Occipital lobe (tissue), 2 donors: ENCODE data around the gene ZNHIT3. TPM values are rescaled to one million over a fixed set of nuclear protein-coding genes. Genes with fewer than 3 reads are reported as not detected.
"Not testable (repeated sequence)": the region's sequence is repeated elsewhere in the genome, so short reads cannot be mapped to it uniquely, and the experiment has no call there.

Source experiments
- DNase-seq: peaks from one replicate; lab custom pipeline; 2025; lab: John Stamatoyannopoulos, UW
- total RNA-seq: library from RNA; depleted of rRNA; stranded (reverse); fragments of >200 nt; gene quantifications from one replicate; pipeline ENCODE4 v1.2.3, GENCODE V29; 2014

ZNHIT3 gene
- total RNA-seq: 44.6 TPM

GRCh38 chr17:36486204-36487194 is at the start of gene ZNHIT3:
Gene ZNHIT3, plus strand, starts transcription at chr17:36486681. Its CDS starts 19 bp downstream, at chr17:36486700.
- peak; percentile 87 for DNase-seq

GRCh38 chr17:36441792-36442191 is 44.7 kb upstream of the ZNHIT3 start:
- not testable (repeated sequence) for DNase-seq

GRCh38 chr17:36443777-36444176 is 42.7 kb upstream of the ZNHIT3 start:
- DNase-seq: no peak

GRCh38 chr17:36449997-36450396 is 36.5 kb upstream of the ZNHIT3 start:
- not testable (repeated sequence) for DNase-seq

GRCh38 chr17:36452888-36453287 is 33.6 kb upstream of the ZNHIT3 start:
- not testable (repeated sequence) for DNase-seq

GRCh38 chr17:36457701-36458100 is 28.8 kb upstream of the ZNHIT3 start:
- DNase-seq: not testable (repeated sequence)

GRCh38 chr17:36459045-36459444 is 27.4 kb upstream of the ZNHIT3 start:
- no peak for DNase-seq

- DNase-seq: peak; percentile 28
Measured at GRCh38 chr17:36459601-36460000, 26.9 kb upstream of the ZNHIT3 start.

GRCh38 chr17:36460265-36460937 is 26.1 kb upstream of the ZNHIT3 start:
- no peak for DNase-seq

- DNase-seq: no peak
Measured at GRCh38 chr17:36461330-36462110, 25.0 kb upstream of the ZNHIT3 start.

- DNase-seq: peak; percentile 27
Measured at GRCh38 chr17:36463916-36464764, 22.3 kb upstream of the ZNHIT3 start.

- DNase-seq: no peak
Measured at GRCh38 chr17:36464765-36465088, 21.8 kb upstream of the ZNHIT3 start.

- peak; percentile 8 for DNase-seq
Measured at GRCh38 chr17:36468903-36469635, 17.4 kb upstream of the ZNHIT3 start.

- DNase-seq: no peak
Measured at GRCh38 chr17:36469733-36470132, 16.7 kb upstream of the ZNHIT3 start.

- DNase-seq: no peak
Measured at GRCh38 chr17:36470499-36470898, 16.0 kb upstream of the ZNHIT3 start.

GRCh38 chr17:36474571-36474970 is 11.9 kb upstream of the ZNHIT3 start:
- DNase-seq: no peak

- peak; percentile 39 for DNase-seq
Measured at GRCh38 chr17:36475346-36475970, 11.0 kb upstream of the ZNHIT3 start.

GRCh38 chr17:36481829-36482228 is 4.7 kb upstream of the ZNHIT3 start:
- DNase-seq: no peak
